Tongue (tissue), 2 donors: ENCODE measurements around the gene HCAR3. TPM values are rescaled to one million over a fixed set of nuclear protein-coding genes. Genes with fewer than 3 reads are reported as not detected.
A peak's percentile ranks its signal among the peaks of the same experiment; 100 is the strongest.
"Not testable (repeated sequence)": the region's sequence is repeated elsewhere in the genome, so short reads cannot be mapped to it uniquely, and the experiment has no call there.

ENCODE experiments used
- DNase-seq: peaks from one replicate; pipeline ENCODE4 v3.0.0-alpha.2; 2015
- total RNA-seq: library from RNA; depleted of rRNA; stranded (reverse); fragments of >200 nt; gene quantifications from one replicate; pipeline ENCODE4 v1.2.3, GENCODE V29; 2014

HCAR3 gene
- total RNA-seq: 2.6 TPM

- not testable (repeated sequence) for DNase-seq
Observed at GRCh38 chr12:122716658-122717057, at the start of gene HCAR3. TSS of gene HCAR3 (minus strand) at chr12:122716811. CDS start at chr12:122716737, 74 bp downstream.

- DNase-seq: no peak
Observed at GRCh38 chr12:122757568-122757967, 41.0 kb upstream of the HCAR3 start.

GRCh38 chr12:122754790-122755189, 38.2 kb upstream of the HCAR3 start:
- no peak for DNase-seq

- DNase-seq: no peak
Observed at GRCh38 chr12:122753319-122753650, 36.7 kb upstream of the HCAR3 start.

- peak; percentile 99 for DNase-seq
Observed at GRCh38 chr12:122752464-122753318, 36.1 kb upstream of the HCAR3 start, which contains the start of gene DENR. TSS of gene DENR (plus strand) at chr12:122752824. CDS start at chr12:122753702, 878 bp downstream.

GRCh38 chr12:122750781-122751515, 34.3 kb upstream of the HCAR3 start:
- DNase-seq: not testable (repeated sequence)

- DNase-seq: no peak
Observed at GRCh38 chr12:122749569-122750332, 33.1 kb upstream of the HCAR3 start.

GRCh38 chr12:122747224-122748135, 30.9 kb upstream of the HCAR3 start:
- no peak for DNase-seq

GRCh38 chr12:122743895-122744525, 27.4 kb upstream of the HCAR3 start:
- no peak for DNase-seq

- DNase-seq: no peak
Observed at GRCh38 chr12:122740351-122740750, 23.7 kb upstream of the HCAR3 start.

GRCh38 chr12:122738571-122738970, 22.0 kb upstream of the HCAR3 start:
- DNase-seq: no peak

GRCh38 chr12:122732611-122733010, 16.0 kb upstream of the HCAR3 start:
- DNase-seq: no peak

GRCh38 chr12:122732170-122732569, 15.6 kb upstream of the HCAR3 start:
- DNase-seq: no peak

GRCh38 chr12:122730215-122731014, 13.8 kb upstream of the HCAR3 start, which contains the start of gene HCAR1:
TSS of gene HCAR1 (minus strand) at chr12:122730844. CDS start at chr12:122730339, 505 bp downstream.
- DNase-seq: no peak

GRCh38 chr12:122729583-122730214, 13.1 kb upstream of the HCAR3 start:
- DNase-seq: no peak

GRCh38 chr12:122726080-122726558, 9.5 kb upstream of the HCAR3 start:
- DNase-seq: no peak

GRCh38 chr12:122725452-122726079, 9.0 kb upstream of the HCAR3 start:
- DNase-seq: no peak

- no peak for DNase-seq
Observed at GRCh38 chr12:122724641-122725243, 8.1 kb upstream of the HCAR3 start.
